Activated CD4-positive, alpha-beta T cell treated with anti-CD3 and anti-CD28 coated beads, Interleukin-2, amount 10 ng/mL, durations not matched to agents 7 days and 5 days (primary cell): ENCODE measurements around the gene RNASE8. TPM values are rescaled to one million over a fixed set of nuclear protein-coding genes. Genes with fewer than 3 reads are reported as not detected.

Experiments
- CTCF ChIA-PET: fragments of 350-600 bp; sonication (Branson Sonifier 250); formaldehyde crosslinking; loops from one replicate; lab custom pipeline; 2021; ENCODE audit warnings: antibody characterized with exemption; lab: Charles Lee
- POLR2A ChIA-PET: fragments of 350-600 bp; sonication (Branson Sonifier 250); formaldehyde crosslinking; loops from one replicate; lab custom pipeline; 2021; ENCODE audit warnings: antibody characterized with exemption; lab: Charles Lee
- DNase-seq: peaks from one replicate; pipeline ENCODE4 v3.0.0-alpha.2; 2020
- H3K27ac Mint-ChIP-seq: one replicate; pipeline ENCODE4 v1.8.0; 2021; ENCODE audit warnings: mild to moderate bottlenecking, moderate library complexity, mixed read lengths
- H3K27me3 Mint-ChIP-seq: one replicate; pipeline ENCODE4 v1.8.0; 2021; ENCODE audit warnings: mixed read lengths
- H3K36me3 Mint-ChIP-seq: one replicate; pipeline ENCODE4 v1.8.0; 2021; ENCODE audit warnings: low read depth, mixed read lengths
- H3K4me1 Mint-ChIP-seq: one replicate; pipeline ENCODE4 v1.8.0; 2021; ENCODE audit warnings: mixed read lengths
- H3K4me3 Mint-ChIP-seq: one replicate; pipeline ENCODE4 v1.8.0; 2021; ENCODE audit warnings: mild to moderate bottlenecking, moderate library complexity, mixed read lengths
- H3K9me3 Mint-ChIP-seq: one replicate; pipeline ENCODE4 v1.8.0; 2021; ENCODE audit warnings: mixed read lengths
- total RNA-seq, 2 experiments: library from RNA; stranded (reverse); gene quantifications; one replicate each; pipeline ENCODE4 v1.2.3, GENCODE V29; 2021

RNASE8 gene
- total RNA-seq, 2 experiments from 2014 or later, result not detected

GRCh38 chr14:21059842-21060613 lies 2.4 kb downstream of the RNASE8 start:
- Mint-ChIP-seq H3K27me3 (peaks cover 24% of the 10 kb centered on the region), H3K4me3 (no peak overlapping the region), H3K4me1 (no peaks in the 10 kb centered on the region), H3K36me3 (no peaks in the 10 kb centered on the region), H3K27ac (no peak overlapping the region), H3K9me3 (no peaks in the 10 kb centered on the region)
- ChIA-PET POLR2A (no interaction called here), CTCF (interaction anchor here (2.7 kb wide), 1 partner anchor 32 kb away, joined by 10 read pairs; no protein-coding TSS in a partner anchor)
- no peak for DNase-seq

DNA sequence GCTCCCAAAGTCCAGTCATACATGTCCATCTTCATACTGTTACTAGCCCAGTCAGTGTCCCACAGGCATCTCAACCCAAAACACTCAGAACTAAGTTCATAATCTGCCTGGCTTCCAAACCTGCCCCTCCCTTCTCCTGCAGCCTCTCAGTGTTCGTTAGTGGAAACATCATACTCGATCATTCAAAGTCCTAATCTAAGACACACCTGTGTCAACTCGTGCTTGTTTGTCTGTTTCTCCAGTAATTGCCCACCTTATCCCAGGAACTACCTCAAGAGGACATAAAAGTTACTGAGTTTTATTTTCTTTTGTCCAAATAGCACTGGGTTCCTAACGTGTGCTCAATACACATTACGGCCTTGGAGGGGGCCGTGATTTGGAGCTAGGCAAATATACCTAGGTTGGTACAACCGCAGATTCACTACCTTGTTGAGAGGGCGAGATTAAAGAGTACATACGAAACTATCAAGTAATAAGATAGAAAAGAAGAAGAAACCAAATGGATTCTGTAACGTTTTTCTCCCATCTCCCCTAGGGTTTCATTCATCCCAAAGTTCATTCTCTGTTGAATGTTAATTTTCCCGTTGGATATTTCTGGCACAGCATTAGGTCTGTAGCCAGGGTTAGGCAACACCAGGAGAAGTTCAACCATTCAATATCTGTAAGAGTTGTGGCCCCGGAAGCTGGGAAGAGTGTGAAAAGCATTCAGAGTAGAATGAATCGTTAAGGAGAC lies 3.2 kb downstream of the RNASE8 start:
- H3K4me3 Mint-ChIP-seq, result no peak overlapping the region
- H3K4me1 Mint-ChIP-seq, result no peaks in the 10 kb centered on the region
- no peak overlapping the region for H3K27ac Mint-ChIP-seq
- ChIA-PET CTCF (interaction anchor here (0.5 to 2.7 kb wide), 2 partner anchors 32 to 260 kb away, joined by 3 to 10 read pairs; no protein-coding TSS in a partner anchor), POLR2A (no interaction called here)
- no peaks in the 10 kb centered on the region for H3K9me3 Mint-ChIP-seq
- no peaks in the 10 kb centered on the region for H3K36me3 Mint-ChIP-seq
- peaks cover 30% of the 10 kb centered on the region for H3K27me3 Mint-ChIP-seq
- DNase-seq, result no peak

GRCh38 chr14:21061347-21061668 lies 3.7 kb downstream of the RNASE8 start:
- H3K27me3 Mint-ChIP-seq, result peaks cover 35% of the 10 kb centered on the region
- H3K9me3 Mint-ChIP-seq, result no peaks in the 10 kb centered on the region
- no peak for DNase-seq
- H3K4me1 Mint-ChIP-seq, result no peaks in the 10 kb centered on the region
- no peak overlapping the region for H3K27ac Mint-ChIP-seq
- CTCF ChIA-PET, result interaction anchor here (2.7 kb wide), 1 partner anchor 31 kb away, joined by 10 read pairs; no protein-coding TSS in a partner anchor
- no peaks in the 10 kb centered on the region for H3K36me3 Mint-ChIP-seq
- POLR2A ChIA-PET, result no interaction called here
- no peak overlapping the region for H3K4me3 Mint-ChIP-seq

- POLR2A ChIA-PET, result no interaction called here
- CTCF ChIA-PET, result interaction anchor here (0.6 to 2.8 kb wide), 3 partner anchors 29 to 267 kb away, joined by 3 to 13 read pairs (median 4); no protein-coding TSS in a partner anchor
- DNase-seq, result no peak
- Mint-ChIP-seq H3K4me3 (no peak overlapping the region), H3K4me1 (peaks cover under 1% of the 10 kb centered on the region), H3K27me3 (peaks cover 53% of the 10 kb centered on the region), H3K36me3 (no peaks in the 10 kb centered on the region), H3K9me3 (no peaks in the 10 kb centered on the region), H3K27ac (no peak overlapping the region)
Observed at GRCh38 chr14:21063479-21063878, 5.9 kb downstream of the RNASE8 start.

- H3K27me3 Mint-ChIP-seq, result peaks cover 78% of the 10 kb centered on the region
- DNase-seq, result no peak
- no peak overlapping the region for H3K4me3 Mint-ChIP-seq
- ChIA-PET POLR2A (no interaction called here), CTCF (interaction anchor here (0.6 to 1.6 kb wide), 5 partner anchors 8 to 86 kb away, joined by 3 to 9 read pairs (median 3); no protein-coding TSS in a partner anchor)
- H3K4me1 Mint-ChIP-seq, result peaks cover 31% of the 10 kb centered on the region
- no peaks in the 10 kb centered on the region for H3K9me3 Mint-ChIP-seq
- H3K36me3 Mint-ChIP-seq, result no peaks in the 10 kb centered on the region
- no peak overlapping the region for H3K27ac Mint-ChIP-seq
Observed at GRCh38 chr14:21066882-21067502, 9.4 kb downstream of the RNASE8 start.

GRCh38 chr14:21068521-21069387 lies 11.1 kb downstream of the RNASE8 start:
- Mint-ChIP-seq H3K9me3 (no peaks in the 10 kb centered on the region), H3K27me3 (peaks cover 79% of the 10 kb centered on the region), H3K36me3 (no peaks in the 10 kb centered on the region), H3K27ac (no peak overlapping the region), H3K4me3 (no peak overlapping the region), H3K4me1 (peaks cover 34% of the 10 kb centered on the region)
- POLR2A ChIA-PET, result no interaction called here
- DNase-seq, result peak; percentile 42
- CTCF ChIA-PET, result interaction anchor here (0.9 to 1.6 kb wide), 12 partner anchors 13 to 412 kb away, joined by 3 to 19 read pairs (median 5); partner anchors contain the start of gene TPPP2

- CTCF ChIA-PET, result interaction anchor here (1.3 to 3.1 kb wide), 5 partner anchors 14 to 34 kb away, joined by 4 to 25 read pairs (median 19); no protein-coding TSS in a partner anchor
- Mint-ChIP-seq H3K9me3 (no peaks in the 10 kb centered on the region), H3K4me3 (peak overlapping the region; percentile 49), H3K27me3 (peaks cover 79% of the 10 kb centered on the region), H3K4me1 (peaks cover 34% of the 10 kb centered on the region), H3K27ac (no peak overlapping the region), H3K36me3 (no peaks in the 10 kb centered on the region)
- DNase-seq, result no peak
- POLR2A ChIA-PET, result no interaction called here
Observed at GRCh38 chr14:21069388-21070082, 11.9 kb downstream of the RNASE8 start.

GRCh38 chr14:21070083-21070609 lies 12.5 kb downstream of the RNASE8 start, which contains the start of gene ARHGEF40:
ARHGEF40 (plus strand) TSS chr14:21070304; CDS start chr14:21070397, 93 bp downstream.
- POLR2A ChIA-PET, result interaction anchor here (0.8 kb wide), 1 partner anchor 177 kb away, joined by 3 read pairs; no protein-coding TSS in a partner anchor
- Mint-ChIP-seq H3K4me3 (peak within 1 kb of the TSS; percentile 61), H3K27me3 (peaks cover 74% of the 10 kb centered on the region), H3K36me3 (no peaks in the 10 kb centered on the region), H3K4me1 (peaks cover 34% of the 10 kb centered on the region), H3K27ac (no peak within 1 kb of the TSS), H3K9me3 (no peaks in the 10 kb centered on the region)
- CTCF ChIA-PET, result interaction anchor here (1.9 to 3.1 kb wide), 6 partner anchors 12 to 55 kb away, joined by 4 to 25 read pairs (median 8); partner anchors contain the start of gene RNASE8
- DNase-seq, result no peak

GRCh38 chr14:21070610-21071224 lies 13.1 kb downstream of the RNASE8 start:
- POLR2A ChIA-PET, result interaction anchor here (0.8 kb wide), 1 partner anchor 176 kb away, joined by 3 read pairs; no protein-coding TSS in a partner anchor
- CTCF ChIA-PET, result interaction anchor here (0.9 to 3.1 kb wide), 7 partner anchors 12 to 56 kb away, joined by 3 to 25 read pairs (median 7); partner anchors contain the start of gene RNASE8
- H3K4me1 Mint-ChIP-seq, result peaks cover 34% of the 10 kb centered on the region

GRCh38 chr14:21071225-21072030 lies 13.8 kb downstream of the RNASE8 start:
- ChIA-PET POLR2A (interaction anchor here (0.5 to 0.8 kb wide), 2 partner anchors 151 to 176 kb away, joined by 3 to 5 read pairs; no protein-coding TSS in a partner anchor), CTCF (interaction anchor here (0.6 to 3.1 kb wide), 8 partner anchors 10 to 57 kb away, joined by 3 to 25 read pairs (median 6); partner anchors contain the start of gene RNASE8)
- peak; percentile 50 for DNase-seq
- no peaks in the 10 kb centered on the region for H3K9me3 Mint-ChIP-seq
- peak overlapping the region; percentile 61 for H3K4me3 Mint-ChIP-seq
- H3K4me1 Mint-ChIP-seq, result peaks cover 34% of the 10 kb centered on the region
- no peak overlapping the region for H3K27ac Mint-ChIP-seq
- H3K27me3 Mint-ChIP-seq, result peaks cover 63% of the 10 kb centered on the region
- H3K36me3 Mint-ChIP-seq, result no peaks in the 10 kb centered on the region

More at GRCh38 chr14:21070610-21071224, 13.1 kb downstream of the RNASE8 start:
- Mint-ChIP-seq H3K27me3 (peaks cover 69% of the 10 kb centered on the region), H3K36me3 (no peaks in the 10 kb centered on the region), H3K4me3 (peak overlapping the region; percentile 61), H3K27ac (no peak overlapping the region), H3K9me3 (no peaks in the 10 kb centered on the region)
- DNase-seq, result no peak
